ENCODE data around the gene MAFB. TPM values are rescaled to one million over a fixed set of nuclear protein-coding genes. Genes with fewer than 3 reads are reported as not detected.

MAFB gene
- total RNA-seq, 1 experiment from 2014 or later = 0.22 TPM

GRCh38 chr20:40667503-40667902 is 21.5 kb downstream of the MAFB start:
- no peak for ATAC-seq
- no peak for DNase-seq (ENCODE audit: low read depth, low spot score)
- Histone ChIP-seq H3K4me2 (ENCODE audit: low read length) (no peak overlapping the region), H3K9me3 (ENCODE audit: control insufficient read depth in 1 of 2, insufficient read depth in 1 of 2, low read depth in 1 of 2, low read length in 2 of 2) (no peaks in the 10 kb centered on the region), H3K27me3 (ENCODE audit: insufficient read depth, low read length) (no peaks in the 10 kb centered on the region), H3K9me2 (ENCODE audit: insufficient read depth) (no peaks in the 10 kb centered on the region), H3K4me1 (ENCODE audit: control insufficient read depth in 1 of 2, insufficient read depth in 2 of 2, low read length in 2 of 2) (peaks cover 6 to 8% of the 10 kb centered on the region in 2 experiments; a peak in 3 of 4 replicates), H3K9ac (ENCODE audit: low read length) (no peak overlapping the region), H3K27ac (ENCODE audit: low read depth, low read length) (no peak overlapping the region), H2AFZ (ENCODE audit: low read depth, low read length, poor library complexity, severe bottlenecking) (no peak overlapping the region), H3K4me3 (replicated peaks in 1 of 2; ENCODE audit: low read depth in 1 of 2, low read length in 2 of 2) (no peak overlapping the region), H3K79me2 (ENCODE audit: insufficient read depth, low read length) (no peaks in the 10 kb centered on the region), H4K20me1 (ENCODE audit: insufficient read depth) (no peaks in the 10 kb centered on the region), H3K36me3 (ENCODE audit: control insufficient read depth in 1 of 2, insufficient read depth in 2 of 2, low read length in 2 of 2) (no peaks in the 10 kb centered on the region)
- CTCF ChIA-PET = no interaction called here
- RAD21 ChIA-PET (ENCODE audit: low non-redundant PET in 1 of 2, low total read pairs in 2 of 2, uncharacterized antibody in 2 of 2, unreplicated experiment in 2 of 2) = no interaction called here
- no peak for TF ChIP-seq CEBPB (IDR thresholded peaks at IDR 0.05; ENCODE audit: low read depth)
- TF ChIP-seq, protein P1, sequence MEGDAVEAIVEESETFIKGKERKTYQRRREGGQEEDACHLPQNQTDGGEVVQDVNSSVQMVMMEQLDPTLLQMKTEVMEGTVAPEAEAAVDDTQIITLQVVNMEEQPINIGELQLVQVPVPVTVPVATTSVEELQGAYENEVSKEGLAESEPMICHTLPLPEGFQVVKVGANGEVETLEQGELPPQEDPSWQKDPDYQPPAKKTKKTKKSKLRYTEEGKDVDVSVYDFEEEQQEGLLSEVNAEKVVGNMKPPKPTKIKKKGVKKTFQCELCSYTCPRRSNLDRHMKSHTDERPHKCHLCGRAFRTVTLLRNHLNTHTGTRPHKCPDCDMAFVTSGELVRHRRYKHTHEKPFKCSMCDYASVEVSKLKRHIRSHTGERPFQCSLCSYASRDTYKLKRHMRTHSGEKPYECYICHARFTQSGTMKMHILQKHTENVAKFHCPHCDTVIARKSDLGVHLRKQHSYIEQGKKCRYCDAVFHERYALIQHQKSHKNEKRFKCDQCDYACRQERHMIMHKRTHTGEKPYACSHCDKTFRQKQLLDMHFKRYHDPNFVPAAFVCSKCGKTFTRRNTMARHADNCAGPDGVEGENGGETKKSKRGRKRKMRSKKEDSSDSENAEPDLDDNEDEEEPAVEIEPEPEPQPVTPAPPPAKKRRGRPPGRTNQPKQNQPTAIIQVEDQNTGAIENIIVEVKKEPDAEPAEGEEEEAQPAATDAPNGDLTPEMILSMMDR (IDR thresholded peaks at IDR 0.05 in 2 of 3, conservative IDR thresholded peaks at IDR 0.05 in 1 of 3; ENCODE audit: borderline replicate concordance in 1 of 3, insufficient read depth in 1 of 3, low read depth in 2 of 3, low read length in 2 of 3) = no peak
- no peak for TF ChIP-seq ZBTB33 (IDR thresholded peaks at IDR 0.05; ENCODE audit: extremely low read depth, insufficient replicate concordance, low read length)
- no peak for TF ChIP-seq ELF1 (IDR thresholded peaks at IDR 0.05; ENCODE audit: borderline replicate concordance, low read depth)
- no peak for TF ChIP-seq CBX3 (IDR thresholded peaks at IDR 0.05; ENCODE audit: low read depth)
- TF ChIP-seq FOSL1 (IDR thresholded peaks at IDR 0.05; ENCODE audit: low read depth) = no peak
- TF ChIP-seq ZFX (IDR thresholded peaks at IDR 0.05) = no peak
- no peak for TF ChIP-seq POLR2A (IDR thresholded peaks at IDR 0.05; ENCODE audit: borderline replicate concordance, extremely low read depth, insufficient read depth, insufficient read length)
- TF ChIP-seq ZNF274 (IDR thresholded peaks at IDR 0.05; ENCODE audit: low read depth, low read length) = no peak
- POLR2A ChIA-PET = no interaction called here
- BruUV-seq (replicated peaks) = no TSS peak
- intact Hi-C loops (cut with micrococcal nuclease) = no loop called here
